GM19438 (cell line): ENCODE results near the gene TAS2R4.
"Not testable (repeated sequence)": the region's sequence is repeated elsewhere in the genome, so short reads cannot be mapped to it uniquely, and the experiment has no call there.

Source experiments
- ATAC-seq: cut with Tn5 transposase; IDR thresholded peaks from one replicate; pipeline ENCODE4 v1.9.1; 2021; ENCODE audit warnings: low read depth; ENCODE audit not compliant: unreplicated experiment

The TAS2R4 gene

DNA sequence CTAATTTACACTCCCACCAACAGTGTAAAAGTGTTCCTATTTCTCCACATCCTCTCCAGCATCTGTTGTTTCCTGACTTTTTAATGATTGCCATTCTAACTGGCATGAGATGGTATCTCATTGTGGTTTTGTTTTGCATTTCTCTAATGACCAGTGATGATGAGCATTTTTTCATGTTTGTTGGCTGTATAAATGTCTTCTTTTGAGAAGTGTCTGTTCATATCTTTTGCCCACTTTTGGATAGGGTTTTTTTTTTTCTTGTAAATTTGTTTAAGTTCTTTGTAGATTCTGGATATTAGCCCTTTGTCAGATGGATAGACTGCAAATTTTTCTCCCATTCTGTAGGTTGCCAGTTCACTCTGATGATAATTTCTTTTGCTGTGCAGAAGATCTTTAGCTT lies 46.0 kb downstream of the TAS2R4 start:
- ATAC-seq = not testable (repeated sequence)
